Caco-2 (cell line): Measurements from ENCODE around the gene ETV7. TPM values are rescaled to one million over a fixed set of nuclear protein-coding genes. Genes with fewer than 3 reads are reported as not detected.

ENCODE experiments used
- BruUV-seq: library from RNA; stranded (reverse); fragments of 400-500 nt; replicated peaks from 2 replicates; lab custom pipeline; 2021; lab: Mats Ljungman, UMichigan
- CTCF ChIA-PET: fragments of 300-600 bp; sonication (Branson Sonifier 250); formaldehyde crosslinking; loops from one replicate; lab custom pipeline; 2022; ENCODE audit warnings: antibody characterized with exemption; lab: Charles Lee
- POLR2A ChIA-PET: fragments of 300-600 bp; sonication (Branson Sonifier 250); formaldehyde crosslinking; loops from one replicate; lab custom pipeline; 2022; ENCODE audit warnings: antibody characterized with exemption; lab: Charles Lee
- DNase-seq, 2 experiments: peaks; one replicate each; pipeline versions ENCODE4 v3.0.0 to v3.0.0-alpha.2; 2020 to 2022
- H3K27me3 ChIP-seq: replicated peaks from 2 replicates; pipeline ENCODE4 v1.6.0; 2011; ENCODE audit warnings: low read length; ENCODE audit not compliant: control insufficient read depth, insufficient read depth
- H3K36me3 ChIP-seq: 2 replicates; pipeline ENCODE4 v1.5.1; 2011; ENCODE audit warnings: low read length; ENCODE audit not compliant: control insufficient read depth, insufficient read depth
- H3K4me1 ChIP-seq: fragments of 250-450 bp; sonication (Bioruptor Pico); 2 replicates; pipeline ENCODE4 v1.5.1; 2020; ENCODE audit warnings: mild to moderate bottlenecking
- H3K4me3 ChIP-seq: 2 replicates; pipeline ENCODE4 v1.5.1; 2011; ENCODE audit warnings: low read depth, mild to moderate bottlenecking, control low read depth, low read length
- H3K9me3 ChIP-seq: fragments of 250-450 bp; sonication (Bioruptor Pico); 2 replicates; pipeline ENCODE4 v1.5.1; 2020; ENCODE audit warnings: mild to moderate bottlenecking, moderate library complexity
- H3K27ac Mint-ChIP-seq: one replicate; pipeline ENCODE4 v1.8.0; 2022; ENCODE audit warnings: mixed read lengths; ENCODE audit not compliant: unreplicated experiment
- H3K27me3 Mint-ChIP-seq: one replicate; pipeline ENCODE4 v1.8.0; 2022; ENCODE audit warnings: mixed read lengths; ENCODE audit not compliant: insufficient read depth, unreplicated experiment
- H3K36me3 Mint-ChIP-seq: one replicate; pipeline ENCODE4 v1.8.0; 2022; ENCODE audit warnings: mild to moderate bottlenecking, mixed read lengths; ENCODE audit not compliant: insufficient read depth, unreplicated experiment
- H3K4me1 Mint-ChIP-seq: one replicate; pipeline ENCODE4 v1.8.0; 2022; ENCODE audit warnings: low read depth, mixed read lengths; ENCODE audit not compliant: unreplicated experiment
- H3K4me3 Mint-ChIP-seq: one replicate; pipeline ENCODE4 v1.8.0; 2022; ENCODE audit warnings: mild to moderate bottlenecking, moderate library complexity, mixed read lengths; ENCODE audit not compliant: unreplicated experiment
- H3K9me3 Mint-ChIP-seq: one replicate; pipeline ENCODE4 v1.8.0; 2022; ENCODE audit warnings: mixed read lengths; ENCODE audit not compliant: unreplicated experiment
- CTCF ChIP-seq, 2 experiments: fragments of 200-600 bp in 1 of 2; IDR thresholded peaks; 1 replicate in 1 of 2; 2 replicates in 1 of 2; pipeline versions ENCODE4 v1.5.1 to v1.8.0; 2011 to 2022; ENCODE audit warnings: antibody characterized with exemption in 1 of 2, control low read depth in 1 of 2, inconsistent platforms in 1 of 2, low read depth in 1 of 2, low read length in 1 of 2, mild to moderate bottlenecking in 1 of 2, moderate library complexity in 1 of 2; ENCODE audit not compliant: insufficient read depth in 1 of 2, severe bottlenecking in 1 of 2, unreplicated experiment in 1 of 2
- intact Hi-C: fragments of 100-400 bp; cut with micrococcal nuclease; formaldehyde crosslinking; loops from one replicate; pipeline ENCODE4 v1.10.0; 2022; ENCODE audit not compliant: unreplicated experiment
- total RNA-seq: library from RNA; stranded (reverse); gene quantifications from 2 replicates; pipeline ENCODE4 v1.2.3, GENCODE V29; 2022

Gene ETV7
- total RNA-seq, 1 experiment from 2014 or later, result 0.52 TPM

GRCh38 chr6:36370638-36371037, 16.8 kb downstream of the ETV7 start:
- Mint-ChIP-seq H3K27me3 (peaks cover 5% of the 10 kb centered on the region), H3K4me1 (peaks cover 7% of the 10 kb centered on the region), H3K27ac (no peak overlapping the region), H3K36me3 (no peaks in the 10 kb centered on the region), H3K9me3 (no peaks in the 10 kb centered on the region), H3K4me3 (no peak overlapping the region)
- no peak for DNase-seq
- no peaks in the 10 kb centered on the region for H3K9me3 ChIP-seq
- no peaks in the 10 kb centered on the region for H3K4me1 ChIP-seq
- H3K4me3 ChIP-seq, result no peak overlapping the region
- intact Hi-C loops, result no loop called here
- H3K27me3 ChIP-seq, result no peaks in the 10 kb centered on the region
- BruUV-seq, result no TSS peak
- ChIA-PET CTCF (no interaction called here), POLR2A (no interaction called here)
- H3K36me3 ChIP-seq, result no peaks in the 10 kb centered on the region
- no peak for TF ChIP-seq CTCF (IDR thresholded peaks at IDR 0.05; ENCODE audit: insufficient read depth in 1 of 2, low read depth in 1 of 2, low read length in 1 of 2, severe bottlenecking in 1 of 2, unreplicated experiment in 1 of 2)

- CTCF ChIA-PET, result interaction anchor here (0.7 to 1.4 kb wide), 3 partner anchors 17 to 300 kb away, joined by 3 to 4 read pairs (median 4); no protein-coding TSS in a partner anchor
- peaks cover 5% of the 10 kb centered on the region for H3K27me3 Mint-ChIP-seq
- H3K9me3 Mint-ChIP-seq, result no peaks in the 10 kb centered on the region
- Histone ChIP-seq H3K36me3 (no peaks in the 10 kb centered on the region), H3K27me3 (no peaks in the 10 kb centered on the region), H3K4me3 (no peak overlapping the region), H3K9me3 (no peaks in the 10 kb centered on the region), H3K4me1 (peaks cover 10% of the 10 kb centered on the region; the same call in 1 of the 2 replicates)
- intact Hi-C loops, result loop anchor here (2.0 kb wide), 1 partner anchor 18 kb away; the partner anchor contains the start of gene ETV7
- POLR2A ChIA-PET, result no interaction called here
- no peaks in the 10 kb centered on the region for H3K36me3 Mint-ChIP-seq
- no peak overlapping the region for H3K4me3 Mint-ChIP-seq
- no peak for TF ChIP-seq CTCF (IDR thresholded peaks at IDR 0.05; ENCODE audit: insufficient read depth in 1 of 2, low read depth in 1 of 2, low read length in 1 of 2, severe bottlenecking in 1 of 2, unreplicated experiment in 1 of 2)
- H3K4me1 Mint-ChIP-seq, result peaks cover 7% of the 10 kb centered on the region
- no peak for DNase-seq
- BruUV-seq, result no TSS peak
- H3K27ac Mint-ChIP-seq, result no peak overlapping the region
Measured at GRCh38 chr6:36368921-36369865, 18.3 kb downstream of the ETV7 start.

DNA sequence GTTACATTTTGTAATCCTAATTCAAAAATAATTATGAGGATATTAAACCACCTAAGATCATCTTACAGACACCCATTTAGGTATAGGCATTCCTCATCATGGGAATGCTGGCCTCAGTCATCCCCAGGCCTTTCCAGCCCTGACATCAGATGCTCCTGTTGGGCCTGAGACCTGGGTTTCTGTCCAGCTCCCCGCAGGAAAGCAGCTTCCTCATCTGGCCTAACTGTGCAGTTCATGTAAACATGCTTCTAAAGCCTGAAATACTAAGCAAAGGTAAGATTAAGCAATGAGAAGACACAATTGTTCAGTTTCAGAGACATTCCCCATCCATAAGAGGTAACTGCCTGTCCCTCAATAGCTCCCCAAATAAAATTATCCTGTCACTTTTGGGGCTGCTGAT, 19.0 kb downstream of the ETV7 start:
- Mint-ChIP-seq H3K4me1 (peaks cover 7% of the 10 kb centered on the region), H3K9me3 (no peaks in the 10 kb centered on the region), H3K27me3 (peaks cover 5% of the 10 kb centered on the region), H3K4me3 (no peak overlapping the region), H3K36me3 (peaks cover under 1% of the 10 kb centered on the region), H3K27ac (no peak overlapping the region)
- Histone ChIP-seq H3K9me3 (no peaks in the 10 kb centered on the region), H3K27me3 (no peaks in the 10 kb centered on the region), H3K4me3 (no peak overlapping the region), H3K4me1 (peaks cover 10% of the 10 kb centered on the region; the same call in 1 of the 2 replicates), H3K36me3 (no peaks in the 10 kb centered on the region)
- POLR2A ChIA-PET, result no interaction called here
- BruUV-seq, result no TSS peak
- no peak for DNase-seq
- intact Hi-C loops, result loop anchor here (2.0 kb wide), 1 partner anchor 18 kb away; the partner anchor contains the start of gene ETV7
- CTCF ChIA-PET, result interaction anchor here (1.4 kb wide), 1 partner anchor 18 kb away, joined by 4 read pairs; no protein-coding TSS in a partner anchor
- TF ChIP-seq CTCF (IDR thresholded peaks at IDR 0.05; ENCODE audit: insufficient read depth in 1 of 2, low read depth in 1 of 2, low read length in 1 of 2, severe bottlenecking in 1 of 2, unreplicated experiment in 1 of 2), result no peak
